Measurements from ENCODE around the gene DYRK4. TPM values are rescaled to one million over a fixed set of nuclear protein-coding genes. Genes with fewer than 3 reads are reported as not detected.
A peak's percentile ranks its signal among the peaks of the same experiment; 100 is the strongest.

Gene DYRK4
- total and polyA plus RNA-seq, 2 of the 13 experiments (the other 11 are each of a cell fraction or from before 2014, with no cell fraction given), result 29.4 to 40.2 TPM

GRCh38 chr12:4538207-4539160 is 23.5 kb upstream of the DYRK4 start, which contains the start of gene RAD51AP1 (continued):
- TF ChIP-seq SKI (IDR thresholded peaks at IDR 0.05; ENCODE audit: partially characterized antibody) (peak; percentile 20), PBX3 (CRISPR knock-in tag; IDR thresholded peaks at IDR 0.05; ENCODE audit: borderline replicate concordance) (no peak), RBM22 (optimal IDR thresholded peaks at IDR 0.05; ENCODE audit: low read length) (no peak), JUNB (CRISPR knock-in tag; IDR thresholded peaks at IDR 0.05; ENCODE audit: borderline replicate concordance) (no peak; the same call in 1 of the 2 replicates), RBAK (CRISPR knock-in tag; IDR thresholded peaks at IDR 0.05) (no peak), DZIP1 (CRISPR knock-in tag; IDR thresholded peaks at IDR 0.05) (no peak), NFRKB (IDR thresholded peaks at IDR 0.05) (no peak), BCL6 (CRISPR knock-in tag; IDR thresholded peaks at IDR 0.05) (peak; percentile 6; the same call in 1 of the 2 replicates), ZNF350 (CRISPR knock-in tag; IDR thresholded peaks at IDR 0.05; ENCODE audit: borderline replicate concordance, low read depth) (peak; percentile 58; the same call in 1 of the 2 replicates), FOXP1 (IDR thresholded peaks at IDR 0.05) (no peak), FOXP1 (CRISPR knock-in tag; IDR thresholded peaks at IDR 0.05) (no peak), WIZ (CRISPR knock-in tag; IDR thresholded peaks at IDR 0.05) (no peak), ZNF777 (CRISPR knock-in tag; IDR thresholded peaks at IDR 0.05) (no peak; the same call in 1 of the 2 replicates), MED1 (CRISPR knock-in tag; IDR thresholded peaks at IDR 0.05) (no peak), ZNF251 (CRISPR knock-in tag; IDR thresholded peaks at IDR 0.05) (no peak), REXO4 (CRISPR knock-in tag; IDR thresholded peaks at IDR 0.05; ENCODE audit: borderline replicate concordance) (no peak), ZNF160 (CRISPR knock-in tag; IDR thresholded peaks at IDR 0.05) (0 out of 2 replicates have a peak, but pooled peaks have one; percentile 52), ZUFSP (CRISPR knock-in tag; IDR thresholded peaks at IDR 0.05; ENCODE audit: borderline replicate concordance) (no peak), NFKBIZ (CRISPR knock-in tag; IDR thresholded peaks at IDR 0.05) (no peak), HDAC6 (IDR thresholded peaks at IDR 0.05; ENCODE audit: low read depth, low read length) (no peak), SETDB1 (CRISPR knock-in tag; IDR thresholded peaks at IDR 0.05; ENCODE audit: borderline replicate concordance) (no peak), RFX1 (IDR thresholded peaks at IDR 0.05) (no peak), HCFC1 (IDR thresholded peaks at IDR 0.05; ENCODE audit: low read depth, low read length) (peak; percentile 60; the same call in 1 of the 2 replicates), ZNF768 (CRISPR knock-in tag; IDR thresholded peaks at IDR 0.05) (no peak), SOX6 (IDR thresholded peaks at IDR 0.05) (no peak), SOX6 (CRISPR knock-in tag; IDR thresholded peaks at IDR 0.05) (peak; percentile 42; the same call in 1 of the 2 replicates)
